Activated CD4-positive, alpha-beta T cell treated with anti-CD3 and anti-CD28 coated beads, Interleukin-2, Interleukin-6, amounts not matched to agents 100 ng/mL and 50 ng/mL, durations not matched to agents 16 hours and 8 hours (primary cell): Measurements from ENCODE around the gene ZNF362.
"Not testable (repeated sequence)": the region's sequence is repeated elsewhere in the genome, so short reads cannot be mapped to it uniquely, and the experiment has no call there.

ENCODE experiments used
- DNase-seq: peaks from one replicate; pipeline ENCODE4 v3.0.0-alpha.2; 2020

The ZNF362 gene

GRCh38 chr1:33256471-33257206, at the start of gene ZNF362:
Gene ZNF362 (plus strand): TSS chr1:33256492. CDS start chr1:33270575, 14,083 bp downstream.
- DNase-seq: peak; percentile 76

GRCh38 chr1:33211972-33212371, 44.3 kb upstream of the ZNF362 start:
- DNase-seq: no peak

GRCh38 chr1:33219886-33220661, 36.2 kb upstream of the ZNF362 start:
- no peak for DNase-seq

GRCh38 chr1:33220676-33221384, 35.5 kb upstream of the ZNF362 start:
- no peak for DNase-seq

- no peak for DNase-seq
Measured at GRCh38 chr1:33221385-33221758, 34.9 kb upstream of the ZNF362 start.

GRCh38 chr1:33222381-33222780, 33.9 kb upstream of the ZNF362 start:
- DNase-seq: no peak

- DNase-seq: no peak
Measured at GRCh38 chr1:33224166-33224707, 32.1 kb upstream of the ZNF362 start.

GRCh38 chr1:33225586-33225985, 30.7 kb upstream of the ZNF362 start:
- DNase-seq: no peak

- DNase-seq: no peak
Measured at GRCh38 chr1:33228935-33229487, 27.3 kb upstream of the ZNF362 start.

GRCh38 chr1:33231166-33231565, 25.1 kb upstream of the ZNF362 start:
- DNase-seq: no peak

GRCh38 chr1:33232716-33233115, 23.6 kb upstream of the ZNF362 start:
- no peak for DNase-seq

- no peak for DNase-seq
Measured at GRCh38 chr1:33234131-33234530, 22.2 kb upstream of the ZNF362 start.

- DNase-seq: no peak
Measured at GRCh38 chr1:33234588-33234990, 21.7 kb upstream of the ZNF362 start.

- DNase-seq: no peak
Measured at GRCh38 chr1:33235521-33235920, 20.8 kb upstream of the ZNF362 start.

GRCh38 chr1:33236498-33236897, 19.8 kb upstream of the ZNF362 start:
- no peak for DNase-seq

- DNase-seq: peak; percentile 23
Measured at GRCh38 chr1:33237579-33237978, 18.7 kb upstream of the ZNF362 start.

- not testable (repeated sequence) for DNase-seq
Measured at GRCh38 chr1:33238194-33238724, 18.0 kb upstream of the ZNF362 start.

- not testable (repeated sequence) for DNase-seq
Measured at GRCh38 chr1:33239410-33239809, 16.9 kb upstream of the ZNF362 start.

- DNase-seq: no peak
Measured at GRCh38 chr1:33241866-33242265, 14.4 kb upstream of the ZNF362 start.

GRCh38 chr1:33242652-33243051, 13.6 kb upstream of the ZNF362 start:
- DNase-seq: no peak

GRCh38 chr1:33244143-33244808, 12.0 kb upstream of the ZNF362 start:
- no peak for DNase-seq

GRCh38 chr1:33244809-33245186, 11.5 kb upstream of the ZNF362 start:
- DNase-seq: no peak
